Hematopoietic multipotent progenitor cell treated with erythropoietin and hydrocortisone succinate and interleukin-3 and kit ligand, for 6 days (in vitro differentiated cells): Measurements from ENCODE around the gene AVPI1.

ENCODE experiments used
- DNase-seq: peaks from one replicate; pipeline ENCODE4 v3.0.0-alpha.2; 2015

Gene AVPI1, protein sequence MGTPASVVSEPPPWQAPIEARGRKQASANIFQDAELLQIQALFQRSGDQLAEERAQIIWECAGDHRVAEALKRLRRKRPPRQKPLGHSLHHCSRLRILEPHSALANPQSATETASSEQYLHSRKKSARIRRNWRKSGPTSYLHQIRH

DNA sequence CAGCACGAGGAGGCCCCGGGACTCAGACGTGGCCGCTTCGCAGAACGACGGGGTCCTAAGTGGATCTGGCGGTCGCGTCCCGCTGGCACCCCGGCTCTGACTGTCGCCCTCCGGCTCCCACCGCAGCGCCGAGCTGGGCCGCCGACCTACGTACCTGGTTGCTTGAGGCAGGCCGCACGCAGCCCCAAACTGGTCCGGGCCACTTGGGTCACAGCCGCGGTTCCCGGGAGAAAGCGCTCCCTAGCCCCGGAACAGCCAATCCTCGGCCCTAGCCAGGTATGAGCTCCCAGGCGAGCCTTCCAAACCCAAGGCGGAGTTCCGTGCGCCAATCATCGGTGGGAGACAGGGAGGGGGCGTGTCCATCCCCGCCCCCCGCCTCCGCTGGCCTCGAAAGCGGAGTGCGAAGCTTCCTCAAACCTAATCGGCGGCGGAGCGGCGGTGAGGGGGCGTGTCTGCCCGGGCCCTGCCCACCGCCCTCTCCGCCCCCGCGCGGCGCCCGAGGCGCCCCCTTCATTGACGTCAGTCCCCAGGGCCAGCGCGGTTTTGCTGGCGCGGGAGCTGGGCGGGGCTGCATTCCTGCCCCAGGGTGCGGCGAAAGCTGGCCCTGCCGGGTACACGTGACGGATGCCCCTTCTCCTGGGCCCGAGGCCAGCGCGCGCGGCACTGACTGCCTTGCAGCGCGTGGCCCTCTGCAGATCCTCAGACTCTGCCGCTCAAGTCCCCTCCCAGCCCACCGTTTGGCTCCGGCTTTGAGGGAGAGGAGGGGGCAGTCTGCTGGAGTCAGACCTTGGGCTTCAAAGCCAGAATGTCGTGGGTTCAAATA, at the start of gene AVPI1:
Gene AVPI1 (minus strand): TSS at position 280 of the 823 bp plus-strand sequence. CDS start 7,336 bp downstream, outside the sequence.
- DNase-seq: peak; percentile 97

DNA sequence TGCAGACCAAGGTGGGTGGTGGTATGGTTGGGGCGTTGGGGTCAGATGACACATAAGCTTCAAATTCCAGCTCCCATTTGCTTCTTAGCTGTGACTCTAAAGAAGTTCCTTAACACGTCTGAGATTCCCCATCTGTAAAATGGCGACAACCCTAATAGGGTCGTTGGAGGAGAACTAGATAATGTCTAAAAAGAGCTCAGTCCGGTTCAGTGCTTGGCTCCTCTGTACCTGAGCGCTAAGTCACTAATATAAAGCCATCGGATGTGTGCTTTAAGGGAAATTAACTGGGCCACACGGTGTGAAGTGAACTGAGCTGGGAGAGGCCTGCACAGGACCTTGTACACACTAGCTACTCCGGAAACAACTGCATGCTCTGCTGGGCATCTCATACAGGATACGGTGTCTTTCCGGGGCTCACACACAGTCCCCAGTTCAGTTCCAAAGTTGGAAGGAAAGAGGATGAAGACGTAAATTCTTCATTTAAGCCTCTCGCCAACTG, 49.4 kb upstream of the AVPI1 start:
- DNase-seq: no peak

DNA sequence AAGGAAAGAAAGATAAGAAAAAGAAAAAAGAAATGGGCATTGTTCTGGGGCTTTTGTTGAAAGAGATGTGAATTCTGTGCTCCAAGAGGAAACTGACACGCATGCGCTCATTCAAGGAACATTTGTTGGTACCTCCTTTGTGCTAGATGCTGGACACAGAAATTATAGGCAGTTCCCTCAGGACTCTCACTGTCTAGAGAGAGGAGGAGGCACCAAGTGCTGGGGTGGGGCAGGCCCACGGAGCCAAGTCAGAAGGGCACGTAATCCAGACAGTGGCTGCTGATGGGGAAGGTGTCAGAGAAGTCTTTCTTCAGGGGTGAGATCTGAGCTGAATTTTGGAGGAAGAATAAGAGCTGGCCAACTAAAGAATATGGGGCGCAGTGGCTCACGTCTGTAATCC, 47.0 kb upstream of the AVPI1 start:
- DNase-seq: no peak

DNA sequence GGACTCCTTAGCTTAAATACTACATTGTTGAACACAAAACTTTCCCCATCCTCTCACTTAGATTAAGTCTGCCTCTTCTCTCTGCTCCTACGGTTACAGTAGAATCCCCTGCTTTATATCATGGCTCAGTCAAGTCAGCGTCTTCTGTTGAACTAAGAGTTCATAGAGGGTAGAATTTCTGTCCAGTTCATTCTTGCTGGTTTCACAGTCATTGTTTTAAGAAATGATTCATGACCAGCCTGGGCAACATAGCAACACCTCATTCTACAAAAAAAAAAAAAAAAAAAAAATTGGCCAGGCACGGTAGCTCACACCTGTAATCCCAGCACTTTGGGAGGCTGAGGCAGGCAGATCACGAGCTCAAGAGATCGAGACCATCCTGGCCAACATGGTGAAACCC, 46.2 kb upstream of the AVPI1 start:
- no peak for DNase-seq

DNA sequence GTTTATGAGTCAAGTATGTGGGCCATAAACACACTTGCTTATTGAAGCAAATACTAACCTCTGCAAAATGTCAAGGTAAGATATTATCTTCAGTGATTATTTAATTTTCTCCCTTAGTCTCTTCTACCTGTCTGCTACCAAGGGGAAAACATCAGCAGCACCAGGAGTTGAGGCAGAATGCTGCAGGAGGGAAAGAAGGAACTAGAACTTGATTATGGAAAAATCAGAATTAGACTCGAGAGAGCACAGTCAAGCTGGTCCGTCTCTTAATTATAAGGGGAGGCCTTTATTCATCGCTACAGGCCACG, 45.0 kb upstream of the AVPI1 start:
- DNase-seq: no peak

DNA sequence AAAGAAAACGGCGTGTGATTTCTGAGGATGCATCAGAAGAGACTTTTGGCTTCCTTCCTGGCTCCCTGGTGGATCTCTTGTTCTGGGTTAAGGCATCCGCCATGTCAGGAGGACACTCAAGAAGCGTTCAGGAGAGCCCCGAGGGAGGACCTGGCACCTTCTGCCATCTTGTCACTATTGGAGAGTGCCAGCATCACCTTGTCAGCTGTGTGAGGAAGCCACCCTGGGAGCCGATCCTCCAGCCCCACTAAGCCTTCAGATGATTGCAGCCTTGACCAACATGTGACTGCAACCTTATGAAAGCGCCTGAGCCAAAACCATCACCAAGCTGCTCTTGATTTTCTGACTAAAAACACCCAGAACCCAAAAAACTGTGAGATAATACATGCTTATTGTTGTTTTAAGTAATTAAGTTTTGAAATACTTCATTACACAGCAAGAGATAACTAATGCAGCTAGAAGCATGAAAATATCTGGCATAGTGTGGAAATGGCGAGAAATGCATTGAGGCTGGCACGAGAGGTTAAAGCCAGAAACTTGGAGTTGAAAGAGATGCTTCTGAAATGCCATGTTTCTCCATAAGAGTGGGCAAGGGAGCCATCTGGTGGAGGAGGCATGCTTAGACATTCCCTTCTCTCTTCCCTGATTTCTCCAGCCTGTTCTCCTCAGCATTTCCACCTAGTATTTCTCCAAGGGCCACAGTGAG, 44.5 kb upstream of the AVPI1 start:
- peak; percentile 88 for DNase-seq

DNA sequence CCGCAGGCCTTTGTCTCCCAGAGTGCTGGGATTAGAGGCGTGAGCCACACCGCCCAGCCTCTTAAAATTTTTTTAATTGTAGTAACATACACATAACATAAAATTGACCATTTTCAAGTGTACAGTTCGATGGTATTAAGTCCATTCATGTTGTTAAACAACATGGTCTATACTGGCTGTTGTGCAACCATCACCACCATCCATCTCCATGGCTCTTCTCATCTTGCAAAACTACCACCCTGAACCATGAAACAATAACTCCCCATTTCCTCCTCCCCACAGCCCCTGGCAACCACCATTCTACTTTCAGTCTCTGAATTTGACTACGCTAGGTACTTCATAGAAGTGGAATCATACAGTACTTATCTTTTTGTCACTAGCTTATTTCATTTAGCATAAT, 42.0 kb upstream of the AVPI1 start:
- DNase-seq: no peak

DNA sequence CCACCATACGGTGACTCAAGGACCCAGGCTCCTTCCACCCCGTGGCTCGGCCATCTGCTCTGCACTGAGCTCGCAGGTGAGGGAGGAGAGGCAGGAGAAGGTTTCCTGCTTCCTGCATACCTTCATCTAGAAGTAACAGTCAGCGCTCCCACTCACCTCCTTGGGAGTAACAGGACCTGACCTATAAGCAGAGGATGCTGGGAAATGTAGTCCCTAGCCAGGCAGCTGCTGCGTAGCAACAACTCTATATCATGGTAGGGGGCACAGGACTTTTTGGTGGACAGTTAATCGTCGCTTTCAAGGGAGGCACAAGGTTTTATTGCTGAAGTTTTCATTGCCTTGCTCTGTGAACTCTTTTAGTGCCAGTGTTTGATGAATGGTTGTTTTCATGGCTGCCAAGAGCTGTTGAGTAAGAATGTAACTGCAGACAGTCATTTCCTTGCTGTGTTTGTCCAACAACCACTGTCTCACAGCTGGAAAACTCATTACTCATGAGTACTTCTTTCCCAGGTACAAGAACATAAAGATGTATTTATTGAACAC, 39.7 kb upstream of the AVPI1 start:
- no peak for DNase-seq

DNA sequence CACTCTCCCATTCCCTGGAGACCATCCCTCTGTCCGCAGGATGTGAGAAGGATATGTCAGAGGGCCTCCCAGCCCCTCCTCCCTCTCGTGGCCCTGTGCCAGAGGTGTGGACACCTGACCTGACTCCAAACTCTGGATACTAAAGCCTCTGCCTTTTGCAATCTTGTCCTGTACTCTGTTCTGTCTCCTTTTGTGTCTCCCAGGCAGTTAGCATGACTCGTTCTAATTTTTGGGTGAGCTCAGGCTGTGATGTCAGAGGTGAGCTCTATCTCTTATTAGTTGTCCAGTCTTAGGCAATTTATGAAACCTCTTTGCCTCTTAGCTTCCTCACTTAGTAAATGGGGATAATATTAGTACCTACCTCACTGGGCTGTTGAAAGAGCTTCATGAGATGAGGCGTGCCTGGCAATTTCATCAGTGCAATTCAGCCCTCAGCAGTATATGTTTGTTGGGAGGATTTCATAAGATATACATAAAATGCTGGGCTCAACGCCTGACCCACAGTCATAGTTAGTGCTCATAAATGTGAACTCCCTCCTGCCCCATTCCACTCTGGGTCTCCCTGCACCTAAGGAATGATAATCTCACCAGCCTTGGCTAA, 37.4 kb upstream of the AVPI1 start:
- DNase-seq: no peak

DNA sequence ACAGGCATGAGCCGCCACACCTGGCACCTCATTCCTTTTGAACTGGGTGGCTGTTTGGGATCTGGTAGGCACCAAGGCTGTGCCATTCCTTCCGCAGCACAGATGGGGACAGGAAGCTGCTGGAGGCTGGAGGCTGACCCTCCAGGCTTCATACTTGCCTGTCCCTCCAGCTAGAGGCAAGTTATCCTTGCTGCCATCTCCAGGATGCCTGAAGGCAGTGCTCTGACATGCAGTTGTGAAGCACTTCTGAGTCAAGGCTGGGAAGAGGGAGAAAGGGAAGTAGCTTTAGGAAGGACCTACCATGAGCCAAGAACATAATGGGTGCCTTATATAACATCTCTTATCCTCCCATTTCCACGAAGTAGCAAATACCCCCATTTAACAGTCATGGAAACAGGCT, 36.0 kb upstream of the AVPI1 start:
- DNase-seq: no peak

DNA sequence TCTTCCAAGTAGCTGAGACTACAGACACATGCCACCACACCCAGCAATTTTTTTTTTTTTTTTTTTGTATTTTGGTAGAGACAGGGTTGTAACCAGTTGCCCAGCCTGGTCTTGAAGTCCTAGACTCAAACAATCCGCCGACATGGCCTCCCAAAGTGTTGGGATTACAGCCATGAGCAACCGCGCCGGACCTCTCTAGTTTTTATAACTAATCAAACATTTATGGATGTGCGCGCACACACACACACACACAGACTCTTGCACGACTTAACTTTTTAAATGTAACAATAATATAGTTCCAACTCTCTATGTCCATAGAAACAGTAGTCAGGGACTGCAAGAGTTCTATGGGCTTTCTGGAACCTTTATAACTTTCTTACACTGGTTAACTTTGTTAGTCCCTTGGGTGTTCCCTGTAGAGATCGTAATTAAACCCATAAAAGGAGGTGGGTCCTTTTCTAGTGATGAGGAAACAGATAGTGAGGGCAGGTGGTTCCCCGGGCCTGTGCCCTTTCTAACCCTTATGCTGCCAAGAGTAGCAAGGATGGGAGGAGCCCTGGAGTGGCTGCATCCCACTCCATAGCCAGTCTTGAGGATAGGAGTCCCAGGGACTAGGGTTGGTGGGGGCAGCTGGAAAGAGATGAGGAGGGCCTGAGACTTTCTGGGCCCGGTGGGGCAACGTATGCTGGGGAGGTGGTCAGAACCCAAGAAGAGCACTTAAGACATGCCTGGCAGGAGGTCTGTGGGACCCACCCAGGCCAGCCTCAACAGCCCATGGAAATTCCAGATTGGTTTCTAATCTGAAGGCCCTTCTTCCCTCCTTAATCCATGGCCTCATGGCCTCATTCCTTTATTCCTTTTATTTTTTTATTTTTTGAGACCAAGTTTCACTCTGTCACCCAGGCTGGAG, 35.1 kb upstream of the AVPI1 start:
- DNase-seq: no peak

DNA sequence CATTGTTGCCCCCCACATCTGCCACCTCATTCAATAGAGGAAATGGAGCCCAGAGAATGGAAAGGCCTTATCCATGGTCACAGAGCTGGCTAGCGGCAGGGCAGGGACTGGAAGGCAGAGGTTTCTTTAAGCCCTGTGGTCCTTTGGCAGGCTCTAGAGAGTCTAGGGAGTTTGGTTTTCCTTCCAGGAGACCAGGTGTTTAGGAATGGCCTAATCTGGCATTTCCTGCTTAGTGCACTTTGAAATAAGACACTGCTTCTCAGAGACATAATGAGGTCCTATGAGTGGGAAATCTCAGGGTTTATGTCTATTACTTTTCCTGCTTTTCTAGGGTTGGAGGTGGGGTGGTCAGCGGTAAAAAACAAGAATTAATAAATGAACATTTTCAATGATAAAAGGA, 32.6 kb upstream of the AVPI1 start:
- DNase-seq: no peak

DNA sequence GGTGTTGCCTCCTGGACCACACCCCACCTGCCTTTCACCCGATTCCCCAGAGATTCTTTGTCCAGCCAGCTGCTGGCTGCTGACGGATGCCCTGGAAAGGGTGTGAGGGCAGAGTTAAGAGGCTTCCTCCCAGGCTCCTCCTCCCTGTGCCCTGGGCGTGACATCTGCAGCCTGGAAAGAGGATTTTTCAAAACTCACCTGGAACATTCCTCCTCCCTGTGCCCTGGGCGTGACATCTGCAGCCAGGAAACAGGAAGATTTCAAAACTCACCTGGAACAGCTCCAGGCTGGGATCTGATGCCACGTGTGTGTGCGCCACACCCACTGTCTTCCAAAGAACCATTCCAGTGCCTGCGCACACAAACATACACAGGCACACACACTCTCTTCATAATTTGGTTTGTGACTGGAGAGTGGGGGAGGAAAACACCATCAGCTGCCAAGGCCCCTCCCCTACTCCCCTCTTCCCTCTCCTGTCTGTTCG, 31.7 kb upstream of the AVPI1 start:
- no peak for DNase-seq

DNA sequence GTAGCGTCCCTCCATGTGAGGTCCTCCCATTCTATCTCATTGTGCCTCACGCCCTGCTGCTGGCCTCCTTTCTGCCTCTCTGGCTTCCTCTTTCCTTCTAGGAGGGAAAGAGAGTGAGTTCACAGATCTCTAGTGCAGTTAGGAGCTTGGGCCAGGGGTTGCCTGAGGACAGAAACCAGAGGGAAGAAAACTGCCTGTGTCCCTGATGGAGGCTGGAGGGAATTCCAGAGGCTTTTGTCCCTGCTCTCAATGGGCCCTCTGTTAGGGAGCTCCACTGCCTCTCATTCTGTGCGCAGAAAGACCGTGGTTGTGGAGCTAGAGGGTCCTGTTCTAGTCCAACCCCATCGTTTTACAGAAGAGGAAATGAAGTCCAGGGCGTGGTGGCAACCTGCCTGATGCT, 31.1 kb upstream of the AVPI1 start:
- peak; percentile 46 for DNase-seq

DNA sequence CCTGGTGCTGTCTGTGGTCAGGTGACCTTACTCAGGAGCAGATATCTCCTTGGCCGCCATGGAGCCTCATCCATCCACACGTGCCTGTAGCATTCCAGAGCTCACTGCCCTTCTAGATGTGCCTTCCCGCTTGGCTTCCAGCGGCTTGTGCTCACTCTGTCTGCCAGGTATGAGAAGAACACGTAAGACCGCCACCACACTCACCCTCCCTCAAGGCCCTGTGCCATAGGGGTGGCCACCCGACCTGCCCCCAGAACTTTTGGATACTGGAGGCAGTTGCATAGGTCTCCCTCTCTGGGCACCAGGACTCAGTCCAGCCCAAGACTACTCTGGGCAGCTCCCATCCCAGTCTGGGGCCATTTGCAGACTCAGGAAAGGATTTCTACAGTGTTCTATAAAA, 30.6 kb upstream of the AVPI1 start:
- no peak for DNase-seq

DNA sequence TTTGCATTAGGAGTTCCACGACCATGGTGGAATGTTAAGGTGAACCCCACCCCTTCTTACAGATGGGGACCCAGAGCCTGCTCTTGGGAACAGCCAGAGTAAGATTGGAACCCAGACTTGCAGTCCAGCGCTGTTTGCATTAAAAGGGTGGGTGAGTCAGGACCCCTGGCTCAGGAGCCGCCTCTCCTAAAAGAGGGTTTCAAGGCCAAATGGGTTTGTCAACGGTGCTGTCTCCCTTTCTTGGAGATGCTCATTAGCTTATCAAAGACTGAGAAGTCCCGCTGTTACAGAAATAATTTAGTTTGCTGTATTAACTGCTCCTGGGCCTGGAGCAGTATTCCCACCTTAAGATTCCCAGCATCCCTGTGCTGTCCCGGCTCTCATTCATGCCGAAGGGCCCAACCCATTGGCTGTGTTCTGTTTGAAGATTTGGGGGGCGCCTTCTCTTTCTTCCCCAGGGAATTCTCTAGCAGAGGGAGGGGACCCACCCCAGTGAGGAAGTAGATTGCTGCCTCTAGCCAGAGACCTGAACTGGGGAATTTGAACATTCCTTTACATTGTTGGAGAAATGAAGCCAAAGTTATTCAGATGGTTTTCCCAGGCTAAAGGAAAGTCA, 28.3 kb upstream of the AVPI1 start:
- no peak for DNase-seq

DNA sequence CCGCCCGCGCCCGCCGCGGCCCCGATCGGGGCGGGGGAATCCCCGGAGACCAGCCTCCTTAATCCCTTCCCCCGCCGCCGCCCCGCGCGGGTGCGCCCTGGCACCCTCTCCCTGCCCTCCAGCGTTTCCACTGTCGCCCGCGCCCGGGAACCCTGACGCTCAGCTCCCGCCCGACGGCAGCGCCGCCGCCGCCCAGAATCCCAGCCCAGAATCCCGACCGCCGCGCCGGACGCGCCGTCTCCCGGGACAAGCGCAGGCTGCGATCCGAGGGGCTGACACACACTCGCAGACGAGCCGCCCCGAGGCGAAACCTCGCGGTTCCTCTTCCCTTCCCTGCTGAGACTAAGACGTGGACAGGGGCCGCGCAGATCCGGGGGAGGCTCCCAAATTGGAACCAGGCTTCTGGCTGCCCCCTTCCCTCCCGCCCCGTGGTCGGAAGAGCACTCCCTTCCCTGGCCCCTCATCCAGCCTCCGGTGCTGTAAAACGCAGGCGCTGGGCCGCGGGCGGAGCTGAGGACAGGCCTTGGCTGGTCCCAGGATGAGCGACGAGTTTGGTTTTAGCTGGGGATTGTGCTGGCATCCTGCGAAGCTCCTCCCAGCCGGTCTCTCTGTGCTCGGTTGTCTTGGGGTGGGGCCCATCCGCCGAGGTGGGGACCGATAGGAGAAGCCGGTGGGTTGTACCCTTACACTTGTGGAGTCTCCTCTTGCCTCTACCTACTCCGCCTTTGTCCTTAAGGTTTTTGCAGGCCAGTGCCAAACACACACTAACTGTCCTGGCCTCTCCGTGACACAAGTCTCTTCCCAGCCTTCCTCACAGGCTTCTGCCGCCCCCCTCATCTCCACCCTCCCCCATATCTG, 27.6 kb upstream of the AVPI1 start:
- peak; percentile 87 for DNase-seq

DNA sequence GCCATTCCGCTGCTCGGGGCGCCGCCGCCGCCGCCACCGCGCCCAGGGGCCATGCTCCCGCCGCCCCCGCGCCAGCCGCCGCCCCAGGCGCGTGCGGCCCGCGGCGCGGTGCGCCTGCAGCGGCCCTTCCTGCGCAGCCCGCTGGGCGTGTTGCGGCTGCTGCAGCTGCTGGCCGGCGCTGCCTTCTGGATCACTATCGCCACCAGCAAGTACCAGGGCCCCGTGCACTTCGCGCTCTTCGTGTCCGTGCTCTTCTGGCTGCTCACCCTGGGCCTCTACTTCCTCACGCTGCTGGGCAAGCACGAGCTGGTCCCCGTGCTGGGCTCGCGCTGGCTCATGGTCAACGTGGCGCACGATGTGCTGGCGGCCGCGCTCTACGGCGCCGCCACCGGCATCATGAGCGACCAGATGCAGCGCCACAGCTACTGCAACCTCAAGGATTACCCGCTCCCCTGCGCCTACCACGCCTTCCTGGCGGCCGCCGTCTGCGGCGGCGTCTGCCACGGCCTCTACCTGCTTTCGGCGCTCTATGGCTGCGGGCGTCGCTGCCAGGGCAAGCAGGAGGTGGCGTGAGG, 26.9 kb upstream of the AVPI1 start:
- peak; percentile 77 for DNase-seq

DNA sequence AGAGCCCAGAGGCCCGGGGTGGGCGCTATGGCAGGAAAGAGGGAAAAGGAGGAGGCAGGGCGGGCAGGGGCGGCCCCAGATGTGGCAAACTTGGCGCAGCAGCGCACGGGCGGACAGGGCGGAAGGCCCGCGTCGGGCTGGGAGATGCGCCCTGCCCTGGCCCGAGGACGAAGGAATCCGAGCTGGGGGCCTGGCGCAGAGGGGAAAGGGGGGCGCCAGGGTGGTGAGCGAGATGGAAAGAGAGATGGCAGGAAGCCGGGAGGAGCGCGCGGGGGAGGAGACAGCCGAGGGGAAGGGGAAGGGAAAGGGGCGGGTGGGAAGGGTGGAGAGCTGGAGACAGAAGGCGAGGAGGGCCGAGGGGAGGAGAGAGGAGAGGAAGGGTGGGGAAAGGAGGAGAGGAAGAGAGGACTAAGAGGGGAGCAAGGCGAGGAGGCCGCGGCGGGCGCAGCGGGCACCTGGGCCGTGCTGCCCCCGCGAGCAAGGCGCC, 26.3 kb upstream of the AVPI1 start, which contains the start of gene MARVELD1:
Gene MARVELD1 (plus strand): TSS at position 392 of the 487 bp plus-strand sequence. CDS start 147 bp downstream, outside the sequence.
- peak; percentile 73 for DNase-seq
